H7 (cell line): Measurements from ENCODE around the gene NDUFAF4. TPM values are rescaled to one million over a fixed set of nuclear protein-coding genes. Genes with fewer than 3 reads are reported as not detected.
A peak's percentile ranks its signal among the peaks of the same experiment; 100 is the strongest.
"Not testable (repeated sequence)": the region's sequence is repeated elsewhere in the genome, so short reads cannot be mapped to it uniquely, and the experiment has no call there.

ENCODE experiments used
- DNase-seq: peaks from one replicate; pipeline ENCODE4 v3.0.0; 2012
- H3K27me3 ChIP-seq: 2 replicates; pipeline ENCODE4 v1.6.0; 2011; ENCODE audit warnings: mild to moderate bottlenecking, low read length; ENCODE audit not compliant: control insufficient read depth, insufficient read depth
- H3K36me3 ChIP-seq: replicated peaks from 2 replicates; pipeline ENCODE4 v1.5.1; 2011; ENCODE audit warnings: low read length; ENCODE audit not compliant: control insufficient read depth, insufficient read depth
- H3K4me3 ChIP-seq: 2 replicates; pipeline ENCODE4 v1.5.1; 2011; ENCODE audit warnings: low read depth, mild to moderate bottlenecking, control low read depth, low read length, moderate library complexity; ENCODE audit not compliant: insufficient read depth
- total RNA-seq: library from RNA; depleted of rRNA; stranded (reverse); fragments of >200 nt; shearing (Covaris generic); gene quantifications from 2 replicates; pipeline ENCODE4 v1.2.3, GENCODE V29; 2014

NDUFAF4 gene
- total RNA-seq, 1 experiment from 2014 or later, result 75.4 TPM

- no peak overlapping the region for H3K4me3 ChIP-seq
- H3K36me3 ChIP-seq, result no peaks in the 10 kb centered on the region
- no peaks in the 10 kb centered on the region for H3K27me3 ChIP-seq
- DNase-seq, result no peak
Observed at GRCh38 chr6:96917098-96917497, 19.4 kb upstream of the NDUFAF4 start.

- no peak overlapping the region for H3K4me3 ChIP-seq
- DNase-seq, result no peak
Observed at GRCh38 chr6:96913621-96914020, 15.9 kb upstream of the NDUFAF4 start.

GRCh38 chr6:96911751-96912150 lies 14.1 kb upstream of the NDUFAF4 start:
- no peaks in the 10 kb centered on the region for H3K36me3 ChIP-seq
- no peak for DNase-seq
- no peaks in the 10 kb centered on the region for H3K27me3 ChIP-seq
- H3K4me3 ChIP-seq, result no peak overlapping the region

More at GRCh38 chr6:96913621-96914020, 15.9 kb upstream of the NDUFAF4 start:
- no peaks in the 10 kb centered on the region for H3K27me3 ChIP-seq
- no peaks in the 10 kb centered on the region for H3K36me3 ChIP-seq

GRCh38 chr6:96911171-96911570 lies 13.5 kb upstream of the NDUFAF4 start:
- no peaks in the 10 kb centered on the region for H3K36me3 ChIP-seq
- no peaks in the 10 kb centered on the region for H3K27me3 ChIP-seq
- no peak for DNase-seq
- H3K4me3 ChIP-seq, result no peak overlapping the region

- Histone ChIP-seq H3K4me3 (no peak overlapping the region), H3K36me3 (no peaks in the 10 kb centered on the region), H3K27me3 (no peaks in the 10 kb centered on the region)
- no peak for DNase-seq
Observed at GRCh38 chr6:96909811-96910210, 12.1 kb upstream of the NDUFAF4 start.

GRCh38 chr6:96907498-96907897 lies 9.8 kb upstream of the NDUFAF4 start:
- H3K27me3 ChIP-seq, result no peaks in the 10 kb centered on the region
- no peak overlapping the region for H3K4me3 ChIP-seq
- H3K36me3 ChIP-seq, result no peaks in the 10 kb centered on the region
- DNase-seq, result no peak

GRCh38 chr6:96900873-96901272 lies 3.2 kb upstream of the NDUFAF4 start:
- no peak for DNase-seq
- Histone ChIP-seq H3K27me3 (no peaks in the 10 kb centered on the region), H3K4me3 (no peak overlapping the region), H3K36me3 (peaks cover 3% of the 10 kb centered on the region)

GRCh38 chr6:96899451-96899998 lies 1.8 kb upstream of the NDUFAF4 start:
- no peak for DNase-seq
- Histone ChIP-seq H3K27me3 (no peaks in the 10 kb centered on the region), H3K4me3 (no peak overlapping the region), H3K36me3 (peaks cover 5% of the 10 kb centered on the region)

GRCh38 chr6:96899019-96899418 lies 1.3 kb upstream of the NDUFAF4 start:
- Histone ChIP-seq H3K36me3 (peaks cover 5% of the 10 kb centered on the region), H3K27me3 (no peaks in the 10 kb centered on the region), H3K4me3 (no peak overlapping the region)
- DNase-seq, result peak; percentile 30

GRCh38 chr6:96898241-96898851 lies 655 bp upstream of the NDUFAF4 start:
- Histone ChIP-seq H3K4me3 (peak overlapping the region; percentile 98), H3K27me3 (no peaks in the 10 kb centered on the region), H3K36me3 (peaks cover 6% of the 10 kb centered on the region)
- peak; percentile 7 for DNase-seq

- Histone ChIP-seq H3K36me3 (peaks cover 10% of the 10 kb centered on the region), H3K4me3 (no peak overlapping the region), H3K27me3 (no peaks in the 10 kb centered on the region)
- no peak for DNase-seq
Observed at GRCh38 chr6:96889146-96889545, 8.5 kb downstream of the NDUFAF4 start.

GRCh38 chr6:96888745-96889144 lies 8.9 kb downstream of the NDUFAF4 start:
- DNase-seq, result no peak
- H3K4me3 ChIP-seq, result no peak overlapping the region
- H3K36me3 ChIP-seq, result peaks cover 10% of the 10 kb centered on the region
- H3K27me3 ChIP-seq, result no peaks in the 10 kb centered on the region

GRCh38 chr6:96886519-96886918 lies 11.2 kb downstream of the NDUFAF4 start:
- H3K4me3 ChIP-seq, result no peak overlapping the region
- H3K36me3 ChIP-seq, result peaks cover 2% of the 10 kb centered on the region; the same call in 1 of the 2 replicates
- H3K27me3 ChIP-seq, result no peaks in the 10 kb centered on the region
- DNase-seq, result no peak

- not testable (repeated sequence) for H3K4me3 ChIP-seq, DNase-seq
Observed at GRCh38 chr6:96885187-96885631, 12.5 kb downstream of the NDUFAF4 start.

GRCh38 chr6:96878143-96878542 lies 19.5 kb downstream of the NDUFAF4 start:
- Histone ChIP-seq H3K4me3 (no peak overlapping the region), H3K36me3 (no peaks in the 10 kb centered on the region), H3K27me3 (no peaks in the 10 kb centered on the region)
- no peak for DNase-seq

More at GRCh38 chr6:96885187-96885631, 12.5 kb downstream of the NDUFAF4 start:
- not testable (repeated sequence) for H3K27me3 ChIP-seq, H3K36me3 ChIP-seq
